Measurements from ENCODE around the gene CDCP2.

- TF ChIP-seq CTCF (IDR thresholded peaks at IDR 0.05), result no peak
- TF ChIP-seq POLR2AphosphoS5 (IDR thresholded peaks at IDR 0.05; ENCODE audit: low read depth, low read length), result no peak
These were observed 16.4 kb downstream of the CDCP2 start for GRCh38 chr1:54136269-54136896.
